ENCODE results near the gene GPAM. TPM values are rescaled to one million over a fixed set of nuclear protein-coding genes. Genes with fewer than 3 reads are reported as not detected.

Gene GPAM
- total and polyA plus RNA-seq, 10 of the 15 experiments (the other 5 are each of a cell fraction or from before 2014, with no cell fraction given), result 3.3 to 9.4 (median 7.4) TPM

GRCh38 chr10:112209684-112210131 lies 26.1 kb upstream of the GPAM start:
- Histone ChIP-seq H3K4me2 (ENCODE audit: control insufficient read depth, insufficient read depth) (no peak overlapping the region), H3K79me2 (ENCODE audit: control insufficient read depth, insufficient read depth, low read length) (no peaks in the 10 kb centered on the region), H3K4me3 (no peak overlapping the region), H2AFZ (ENCODE audit: control insufficient read depth, low read depth, low read length) (no peak overlapping the region), H3K27ac (ENCODE audit: control insufficient read depth, insufficient read depth) (no peak overlapping the region), H3K4me1 (ENCODE audit: control insufficient read depth, insufficient read depth, low read length) (no peaks in the 10 kb centered on the region), H4K20me1 (ENCODE audit: control insufficient read depth, insufficient read depth) (no peaks in the 10 kb centered on the region), H3K9ac (ENCODE audit: control insufficient read depth, insufficient read depth, low read length) (no peak overlapping the region), H3K36me3 (ENCODE audit: control insufficient read depth in 2 of 2, insufficient read depth in 2 of 2, low read length in 1 of 2) (no peaks in the 10 kb centered on the region), H3K27me3 (replicated peaks in 1 of 2; ENCODE audit: control insufficient read depth in 2 of 2, insufficient read depth in 2 of 2, low read length in 1 of 2) (peaks cover 0 to 3% of the 10 kb centered on the region in 2 experiments; a peak in 3 of 4 replicates), H3K9me3 (replicated peaks; ENCODE audit: control insufficient read depth, insufficient read depth, low read length) (no peaks in the 10 kb centered on the region)
- WGBS (ENCODE audit: insufficient coverage, insufficient replicate concordance, low lambda C conversion rate, missing lambda C conversion rate), result 22% methylated on average over 7 of the region's 7 CpGs
- RAD21 ChIA-PET (ENCODE audit: unreplicated experiment), result no interaction called here
- BruUV-seq (replicated peaks), result no TSS peak
- in situ Hi-C loops (cut with MboI), result no loop called here
- POLR2A ChIA-PET, result no interaction called here
- CTCF ChIA-PET, result interaction anchor here (0.6 kb wide), 1 partner anchor 28 kb away, joined by 3 read pairs; no protein-coding TSS in a partner anchor
- SMC1A ChIA-PET (ENCODE audit: uncharacterized antibody, unreplicated experiment), result no interaction called here
- intact Hi-C loops (cut with micrococcal nuclease; ENCODE audit: unreplicated experiment), result no loop called here
- FAIRE-seq (no peak), ATAC-seq (no peak), DNase-seq (ENCODE audit: low read depth, low spot score) (no peak)
- no peak for TF ChIP-seq BCL11A (IDR thresholded peaks at IDR 0.05; ENCODE audit: low read depth, low read length)
- TF ChIP-seq ZNF687 (IDR thresholded peaks at IDR 0.05), result no peak
- no peak for TF ChIP-seq LARP7 (IDR thresholded peaks at IDR 0.05)
- TF ChIP-seq MYB (IDR thresholded peaks at IDR 0.05; ENCODE audit: borderline replicate concordance, low read depth, low read length), result no peak
- no peak for TF ChIP-seq BCL3 (IDR thresholded peaks at IDR 0.05; ENCODE audit: borderline replicate concordance, insufficient read depth, low read depth, low read length, poor library complexity, severe bottlenecking)
- TF ChIP-seq ZNF622 (IDR thresholded peaks at IDR 0.05), result no peak
